Endothelial cell of umbilical vein (primary cell): Measurements from ENCODE around the gene KDSR. TPM values are rescaled to one million over a fixed set of nuclear protein-coding genes. Genes with fewer than 3 reads are reported as not detected.

Source experiments
- BruUV-seq: library from RNA; stranded (reverse); fragments of 400-500 nt; replicated peaks from 2 replicates; lab custom pipeline; 2021; lab: Mats Ljungman, UMichigan
- CTCF ChIA-PET: fragments of 300-600, 350-600 bp; sonication (Branson Sonifier 250); formaldehyde crosslinking; loops from one replicate; lab custom pipeline; 2021; ENCODE audit warnings: antibody characterized with exemption, inconsistent platforms; lab: Charles Lee
- POLR2A ChIA-PET: fragments of 300-600, 350-600 bp; sonication (Branson Sonifier 250); formaldehyde crosslinking; loops from one replicate; lab custom pipeline; 2021; ENCODE audit warnings: antibody characterized with exemption, inconsistent platforms; lab: Charles Lee
- DNase-seq: peaks from one replicate; pipeline ENCODE4 v3.0.0-alpha.2; 2011; ENCODE audit warnings: low read depth, low spot score
- FAIRE-seq: peaks from 2 replicates; lab custom pipeline; 2011; peaks lifted over from hg19 to GRCh38; lab: Jason Lieb, UNC
- H2AFZ ChIP-seq: 2 replicates; pipeline ENCODE4 v1.6.0; 2012; ENCODE audit warnings: low read depth, low read length, control low read depth, inconsistent platforms
- H3K27ac ChIP-seq: 2 replicates; pipeline ENCODE4 v1.5.1; 2011; ENCODE audit warnings: low read depth, mild to moderate bottlenecking, control low read depth, low read length, moderate library complexity; ENCODE audit not compliant: insufficient read depth
- H3K27me3 ChIP-seq, 2 experiments: 2 replicates each; pipeline versions ENCODE4 v1.6.0 to v1.6.1; 2011; ENCODE audit warnings: low read length in 2 of 2, mixed read lengths in 1 of 2; ENCODE audit not compliant: control insufficient read depth in 2 of 2, insufficient read depth in 2 of 2
- H3K36me3 ChIP-seq, 2 experiments: 2 replicates in 1 of 2; 3 replicates in 1 of 2; pipeline ENCODE4 v1.5.1; 2011; ENCODE audit warnings: low read length in 2 of 2, mild to moderate bottlenecking in 1 of 2, moderate library complexity in 1 of 2; ENCODE audit not compliant: control insufficient read depth in 2 of 2, insufficient read depth in 2 of 2; ENCODE audit errors: extremely low read depth in 1 of 2
- H3K4me1 ChIP-seq: 3 replicates; pipeline ENCODE4 v1.5.1; 2011; ENCODE audit warnings: mild to moderate bottlenecking, low read length; ENCODE audit not compliant: control insufficient read depth, insufficient read depth; ENCODE audit errors: extremely low read depth
- H3K4me2 ChIP-seq: 2 replicates; pipeline ENCODE4 v1.6.1; 2011; ENCODE audit warnings: low read length, control low read depth, mixed read lengths; ENCODE audit not compliant: insufficient read depth
- H3K4me3 ChIP-seq, 3 experiments: fragments of 200-600 bp in 1 of 3; sonication (generic), shearing (Covaris generic) in 1 of 3; replicated peaks in 1 of 3; 2 replicates each; pipeline ENCODE4 v1.5.1; 2011 to 2016; ENCODE audit warnings: control low read depth in 3 of 3, low read length in 3 of 3, mild to moderate bottlenecking in 2 of 3, inconsistent platforms in 1 of 3, low read depth in 1 of 3, moderate library complexity in 1 of 3; ENCODE audit not compliant: insufficient read depth in 1 of 3
- H3K79me2 ChIP-seq: 2 replicates; pipeline ENCODE4 v1.6.0; 2012; ENCODE audit warnings: low read length, inconsistent platforms; ENCODE audit not compliant: control insufficient read depth, insufficient read depth
- H3K9ac ChIP-seq: replicated peaks from 2 replicates; pipeline ENCODE3; 2011; ENCODE audit warnings: low read length, control low read depth; ENCODE audit not compliant: insufficient read depth; ENCODE audit errors: extremely low read depth
- H3K9me1 ChIP-seq: replicated peaks from 3 replicates; pipeline ENCODE4 v1.6.0; 2011; ENCODE audit warnings: mild to moderate bottlenecking, low read length; ENCODE audit not compliant: control insufficient read depth, insufficient read depth; ENCODE audit errors: extremely low read depth
- H3K9me3 ChIP-seq: replicated peaks from 2 replicates; pipeline ENCODE4 v1.5.1; 2012; ENCODE audit warnings: low read length, inconsistent platforms; ENCODE audit not compliant: control insufficient read depth, insufficient read depth
- H4K20me1 ChIP-seq: replicated peaks from 2 replicates; pipeline ENCODE3; 2011; ENCODE audit warnings: mild to moderate bottlenecking, low read length; ENCODE audit not compliant: control insufficient read depth, insufficient read depth; ENCODE audit errors: extremely low read depth
- EZH2 ChIP-seq: IDR thresholded peaks from 2 replicates; pipeline ENCODE4 v1.6.1; 2012; ENCODE audit warnings: borderline replicate concordance, low read depth, mild to moderate bottlenecking, moderate library complexity, low read length, inconsistent platforms; ENCODE audit not compliant: severe bottlenecking
- FOS ChIP-seq: IDR thresholded peaks from 2 replicates; pipeline ENCODE4 v1.6.1; 2011; ENCODE audit warnings: mild to moderate bottlenecking, low read length, moderate library complexity, borderline replicate concordance; ENCODE audit not compliant: insufficient read depth
- GATA2 ChIP-seq: IDR thresholded peaks from 2 replicates; pipeline ENCODE4 v1.7.0; 2011; ENCODE audit warnings: low read depth, mild to moderate bottlenecking, moderate library complexity, mixed read lengths, low read length; ENCODE audit not compliant: insufficient read length, insufficient read depth
- MYC ChIP-seq: IDR thresholded peaks from one replicate; pipeline ENCODE4 v1.6.1; 2011; ENCODE audit warnings: mild to moderate bottlenecking, low read depth, low read length
- POLR2A ChIP-seq: IDR thresholded peaks from 2 replicates; pipeline ENCODE4 v1.6.1; 2012; ENCODE audit warnings: low read depth, mild to moderate bottlenecking, control low read depth, low read length
- POLR2AphosphoS5 ChIP-seq: IDR thresholded peaks from 2 replicates; pipeline ENCODE4 v1.6.1; 2012; ENCODE audit warnings: low read depth, mild to moderate bottlenecking, control low read depth, low read length, moderate library complexity; ENCODE audit not compliant: insufficient read depth
- dilution Hi-C: fragments of 300-500 bp; cut with MboI; formaldehyde crosslinking; loops from one replicate; pipeline ENCODE4 v1.15.0; 2019; ENCODE audit warnings: low sequenced_read_pairs; ENCODE audit not compliant: extremely low pct_ligation_motif_present
- intact Hi-C: fragments of 100-400 bp; cut with micrococcal nuclease; formaldehyde crosslinking; loops from one replicate; pipeline ENCODE4 v1.10.0; 2022
- polyA plus RNA-seq, 4 experiments: library from polyadenylated mRNA; depleted of rRNA in 3 of 4; stranded (reverse) in 3 of 4; unstranded in 1 of 4; fragments of >200 nt; gene quantifications; 2 replicates each; pipeline versions ENCODE4 v1.2.1 to v1.2.3, GENCODE V29; 2011 to 2012; ENCODE audit warnings: missing spikeins in 1 of 4
- total RNA-seq: library from RNA; stranded (reverse); gene quantifications from 2 replicates; pipeline ENCODE4 v1.2.3, GENCODE V29; 2021
- TF ChIP-seq, protein P1 (sequence below): IDR thresholded peaks from 2 replicates; pipeline ENCODE4 v1.6.1; 2011; ENCODE audit not compliant: insufficient read depth, insufficient read length
- TF ChIP-seq, protein P2 (sequence below), 2 donors: IDR thresholded peaks; 1 replicate in 1 of 2; 2 replicates in 1 of 2; pipeline ENCODE4 v1.5.1; 2011; ENCODE audit warnings: low read length in 2 of 2, mild to moderate bottlenecking in 2 of 2, moderate library complexity in 2 of 2, control low read depth in 1 of 2, inconsistent platforms in 1 of 2, low read depth in 1 of 2; ENCODE audit not compliant: insufficient read depth in 1 of 2; ENCODE audit errors: extremely low read depth in 1 of 2

KDSR gene
- total and polyA plus RNA-seq, 2 donors (not counting 3 experiments of a cell fraction or from before 2014, with no cell fraction given): 17.1 to 43.1 TPM

DNA sequence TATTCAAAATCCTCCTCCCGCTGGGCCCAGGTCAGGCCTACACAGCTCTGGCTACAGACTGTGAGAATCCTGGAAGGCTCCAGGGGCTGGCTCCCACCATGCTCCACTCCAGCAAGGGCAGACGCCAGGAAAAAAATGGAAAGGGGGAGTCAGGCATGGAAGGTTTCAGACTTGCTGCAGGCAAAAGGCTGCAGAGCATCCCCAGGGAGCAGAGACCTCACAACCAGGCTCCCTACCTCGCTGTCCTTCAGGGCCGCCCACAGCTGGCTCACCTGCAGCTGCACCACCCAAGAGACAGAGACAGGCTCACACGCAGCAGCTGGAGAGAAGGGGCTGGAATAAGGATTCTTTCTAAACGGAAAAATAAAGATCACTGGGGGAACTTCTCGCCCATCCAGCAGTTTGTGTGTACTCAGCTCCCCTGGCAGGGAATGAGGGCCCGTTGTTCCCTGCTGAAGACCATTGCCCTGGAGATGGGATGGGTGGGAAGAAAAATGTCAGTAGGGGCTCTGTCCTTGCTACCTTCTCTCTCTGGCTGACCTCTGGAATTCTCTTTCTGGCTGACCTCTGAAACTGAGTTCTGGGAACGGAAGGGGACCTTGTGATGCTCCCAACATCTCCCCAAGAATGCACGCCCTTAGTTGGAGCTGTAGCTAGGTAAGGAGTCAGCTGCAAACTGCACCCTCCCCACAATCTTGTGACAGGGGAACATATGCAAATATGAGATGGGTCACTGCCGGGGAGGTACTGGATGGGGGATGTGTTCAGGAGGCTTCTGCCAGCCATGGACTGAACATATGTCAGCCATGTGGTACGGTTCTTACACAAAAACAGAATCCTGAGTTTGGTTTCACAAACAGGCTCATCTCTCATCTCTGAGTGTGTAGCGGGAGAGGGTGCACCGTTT lies 81.9 kb downstream of the KDSR start:
- dilution Hi-C loops: no loop called here
- intact Hi-C loops: no loop called here
- TF ChIP-seq GATA2 (no peak), POLR2A (no peak), EZH2 (no peak), FOS (no peak), MYC (no peak), POLR2AphosphoS5 (no peak)
- TF ChIP-seq, protein P1, sequence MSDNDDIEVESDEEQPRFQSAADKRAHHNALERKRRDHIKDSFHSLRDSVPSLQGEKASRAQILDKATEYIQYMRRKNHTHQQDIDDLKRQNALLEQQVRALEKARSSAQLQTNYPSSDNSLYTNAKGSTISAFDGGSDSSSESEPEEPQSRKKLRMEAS: no peak
- TF ChIP-seq, protein P2, sequence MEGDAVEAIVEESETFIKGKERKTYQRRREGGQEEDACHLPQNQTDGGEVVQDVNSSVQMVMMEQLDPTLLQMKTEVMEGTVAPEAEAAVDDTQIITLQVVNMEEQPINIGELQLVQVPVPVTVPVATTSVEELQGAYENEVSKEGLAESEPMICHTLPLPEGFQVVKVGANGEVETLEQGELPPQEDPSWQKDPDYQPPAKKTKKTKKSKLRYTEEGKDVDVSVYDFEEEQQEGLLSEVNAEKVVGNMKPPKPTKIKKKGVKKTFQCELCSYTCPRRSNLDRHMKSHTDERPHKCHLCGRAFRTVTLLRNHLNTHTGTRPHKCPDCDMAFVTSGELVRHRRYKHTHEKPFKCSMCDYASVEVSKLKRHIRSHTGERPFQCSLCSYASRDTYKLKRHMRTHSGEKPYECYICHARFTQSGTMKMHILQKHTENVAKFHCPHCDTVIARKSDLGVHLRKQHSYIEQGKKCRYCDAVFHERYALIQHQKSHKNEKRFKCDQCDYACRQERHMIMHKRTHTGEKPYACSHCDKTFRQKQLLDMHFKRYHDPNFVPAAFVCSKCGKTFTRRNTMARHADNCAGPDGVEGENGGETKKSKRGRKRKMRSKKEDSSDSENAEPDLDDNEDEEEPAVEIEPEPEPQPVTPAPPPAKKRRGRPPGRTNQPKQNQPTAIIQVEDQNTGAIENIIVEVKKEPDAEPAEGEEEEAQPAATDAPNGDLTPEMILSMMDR (IDR thresholded peaks at IDR 0.05; ENCODE audit: extremely low read depth in 1 of 2, insufficient read depth in 1 of 2, low read depth in 1 of 2, low read length in 2 of 2): no peak

More for the DNA sequence above, 81.9 kb downstream of the KDSR start:
- Histone ChIP-seq H4K20me1 (no peaks in the 10 kb centered on the region), H3K4me3 (no peak overlapping the region), H3K4me1 (no peaks in the 10 kb centered on the region), H3K27me3 (no peaks in the 10 kb centered on the region), H3K4me2 (no peak overlapping the region), H3K36me3 (no peaks in the 10 kb centered on the region), H3K9ac (no peak overlapping the region), H2AFZ (no peak overlapping the region), H3K9me1 (no peaks in the 10 kb centered on the region), H3K27ac (no peak overlapping the region), H3K9me3 (no peaks in the 10 kb centered on the region), H3K79me2 (no peaks in the 10 kb centered on the region)
- no TSS peak for BruUV-seq
- CTCF ChIA-PET: interaction anchor here (1.4 kb wide), 1 partner anchor 30 kb away, joined by 3 read pairs; no protein-coding TSS in a partner anchor
- POLR2A ChIA-PET: no interaction called here
- FAIRE-seq (no peak), DNase-seq (no peak)
